Heart left ventricle (tissue), 16 donors: ENCODE results near the gene PTPRN2. TPM values are rescaled to one million over a fixed set of nuclear protein-coding genes. Genes with fewer than 3 reads are reported as not detected.

Experiments
- ATAC-seq, 4 donors: fragments of 200-7000 bp; cut with Tn5 transposase; one replicate each; pipeline ENCODE4 v1.9.1; 2020 to 2022; ENCODE audit warnings: moderate library complexity in 4 of 4, mild to moderate bottlenecking in 3 of 4, moderate number of reproducible peaks in 1 of 4
- DNase-seq, 5 donors: peaks; one replicate each; pipeline ENCODE4 v3.0.0-alpha.2; 2020
- H3K27ac ChIP-seq, 12 donors: fragments of 200-600 bp; sonication (generic) in 4 of 12; one replicate each; pipeline versions ENCODE4 v1.5.0 to v1.8.0; 2016 to 2022; ENCODE audit warnings: mild to moderate bottlenecking in 2 of 12
- H3K27me3 ChIP-seq, 9 donors: fragments of 200-600 bp; sonication (generic) in 2 of 9; one replicate each; pipeline versions ENCODE4 v1.5.1 to v1.8.0; 2016 to 2022; ENCODE audit warnings: mild to moderate bottlenecking in 3 of 9
- H3K36me3 ChIP-seq, 9 donors: fragments of 200-600 bp; sonication (generic) in 2 of 9; one replicate each; pipeline versions ENCODE4 v1.5.0 to v1.8.0; 2018 to 2022; ENCODE audit warnings: mild to moderate bottlenecking in 2 of 9
- H3K4me1 ChIP-seq, 12 donors: fragments of 200-600 bp; sonication (generic) in 4 of 12; one replicate each; pipeline versions ENCODE4 v1.5.0 to v1.8.0; 2016 to 2022; ENCODE audit warnings: mild to moderate bottlenecking in 3 of 12
- H3K4me3 ChIP-seq, 12 donors: fragments of 200-600 bp; sonication (generic) in 4 of 12; one replicate each; pipeline versions ENCODE4 v1.5.0 to v1.8.0; 2017 to 2022; ENCODE audit warnings: mild to moderate bottlenecking in 9 of 12, moderate library complexity in 4 of 12
- H3K9me3 ChIP-seq, 12 donors: fragments of 200-600 bp; sonication (generic) in 4 of 12; one replicate each; pipeline versions ENCODE4 v1.5.0 to v1.8.0; 2016 to 2022; ENCODE audit warnings: mild to moderate bottlenecking in 1 of 12
- POLR2A ChIP-seq, 2 donors: fragments of 450-650 bp; IDR thresholded peaks; one replicate each; pipeline ENCODE4 v1.6.1; 2017; ENCODE audit warnings: antibody characterized with exemption in 2 of 2, mild to moderate bottlenecking in 2 of 2, moderate library complexity in 2 of 2
- WGBS, 4 donors: extraction: QIAGEN DNeasy Blood & Tissue Kit in 2 of 4; methylation state at CpG; one replicate each; pipeline versions ENCODE4 v1.1.5 to v1.1.7; 2013 to 2018; 5-methylcytosine and 5-hydroxymethylcytosine counted together
- intact Hi-C, 10 donors: fragments of 100-400 bp; cut with DNase I; formaldehyde crosslinking; loops; one replicate each; pipeline versions ENCODE4 v1.11.1 to v1.14.2; 2022
- polyA plus RNA-seq, 2 donors: library from polyadenylated mRNA; stranded (reverse); fragments of 200-250 nt; gene quantifications; one replicate each; pipeline ENCODE4 v1.2.3, GENCODE V29; 2013
- total RNA-seq, 9 donors: library from RNA; depleted of rRNA in 2 of 9; stranded (reverse); fragments of >200 nt in 2 of 9; fragmentation: NEBNext Ultra II Directional in 3 of 9; extraction: Animal tissue kit (Norgen Biotek cat#: 25700) in 3 of 9; gene quantifications; one replicate each; pipeline versions ENCODE4 v1.1.0 to v1.2.4, GENCODE V29; 2016 to 2023
- TF ChIP-seq, protein P1 (sequence below), 12 donors: fragments of 200-600 bp; sonication (generic) in 4 of 12; IDR thresholded peaks; one replicate each; pipeline versions ENCODE4 v1.5.0 to v1.8.0; 2018 to 2022; ENCODE audit warnings: antibody characterized with exemption in 12 of 12, mild to moderate bottlenecking in 5 of 12
- donor health status: ischemic (EF 13 %, LVEDD 7.1; RV severe dilation, severe dysfunction).
- donor health status: healthy with polysubstance abuse.
- donor health status: DM: no; HTN: yes; CAD: no.
- donor health status: DM: no; HTN: no; CAD: no.
- donor health status: ischemic (EF 25% LVEDD 6.9; RV normal size, moderate dysfunction).
- donor health status: ischemic (EF 25% LVEDD 5.7; RV mildly dilated, moderate dysfunction).
- donor health status: healthy.
- donor health status: DM: yes; HTN: yes; CAD: no.
- donor health status: ischemic (EF 35%, LVEDD 5.7; RV mildly dilated, moderate dysfunction).
- donor health status: nonischemic (EF 11% LVEDD 7.7; RV severe dilation, severe dysfunction).
- donor health status: DM: yes; HTN: yes; CAD: no.
- donor health status: PGD.
- donor health status: ischemic (EF 29% LVEDD 5.4; RV normal size, mild dysfunction).
- donor health status: nonischemic (EF 23%, LVEDD 6.1; RV moderate dilation, normal function).

The PTPRN2 gene
- total and polyA plus RNA-seq, 11 donors = 0.61 to 2.3 (median 1.3) TPM

- no peak for ATAC-seq
- WGBS, 4 donors = 59 to 75% (median 69%) methylated on average over 12 to 14 of the region's 14 CpGs
- Histone ChIP-seq H3K4me3 (no peak overlapping the region), H3K27ac (no peak overlapping the region), H3K36me3 (no peaks in the 10 kb centered on the region), H3K9me3 (peaks cover 0 to 10% (median 4%) of the 10 kb centered on the region in 12 donors), H3K27me3 (peaks cover 0 to 19% (median 3%) of the 10 kb centered on the region in 9 donors), H3K4me1 (no peaks in the 10 kb centered on the region)
- intact Hi-C loops = no loop called here
- DNase-seq = peak in 1 of 5 donors; percentile 32
- TF ChIP-seq, protein P1, sequence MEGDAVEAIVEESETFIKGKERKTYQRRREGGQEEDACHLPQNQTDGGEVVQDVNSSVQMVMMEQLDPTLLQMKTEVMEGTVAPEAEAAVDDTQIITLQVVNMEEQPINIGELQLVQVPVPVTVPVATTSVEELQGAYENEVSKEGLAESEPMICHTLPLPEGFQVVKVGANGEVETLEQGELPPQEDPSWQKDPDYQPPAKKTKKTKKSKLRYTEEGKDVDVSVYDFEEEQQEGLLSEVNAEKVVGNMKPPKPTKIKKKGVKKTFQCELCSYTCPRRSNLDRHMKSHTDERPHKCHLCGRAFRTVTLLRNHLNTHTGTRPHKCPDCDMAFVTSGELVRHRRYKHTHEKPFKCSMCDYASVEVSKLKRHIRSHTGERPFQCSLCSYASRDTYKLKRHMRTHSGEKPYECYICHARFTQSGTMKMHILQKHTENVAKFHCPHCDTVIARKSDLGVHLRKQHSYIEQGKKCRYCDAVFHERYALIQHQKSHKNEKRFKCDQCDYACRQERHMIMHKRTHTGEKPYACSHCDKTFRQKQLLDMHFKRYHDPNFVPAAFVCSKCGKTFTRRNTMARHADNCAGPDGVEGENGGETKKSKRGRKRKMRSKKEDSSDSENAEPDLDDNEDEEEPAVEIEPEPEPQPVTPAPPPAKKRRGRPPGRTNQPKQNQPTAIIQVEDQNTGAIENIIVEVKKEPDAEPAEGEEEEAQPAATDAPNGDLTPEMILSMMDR (IDR thresholded peaks at IDR 0.05) = no peak
- no peak for TF ChIP-seq POLR2A (IDR thresholded peaks at IDR 0.05)
Measured at GRCh38 chr7:157979636-157980340, 607.8 kb downstream of the PTPRN2 start.

- WGBS, 4 donors = 79 to 88% (median 79%) methylated on average over 12 of the region's 12 CpGs
- H3K27me3 ChIP-seq = peaks cover 0 to 19% (median 3%) of the 10 kb centered on the region in 9 donors
- DNase-seq (peak in 1 of 5 donors; percentile 51), ATAC-seq (no peak)
- TF ChIP-seq POLR2A (IDR thresholded peaks at IDR 0.05) = no peak
- TF ChIP-seq, protein P1 (IDR thresholded peaks at IDR 0.05) = no peak
- H3K4me3 ChIP-seq = no peak overlapping the region
- intact Hi-C loops = no loop called here
- no peaks in the 10 kb centered on the region for H3K4me1 ChIP-seq
- H3K36me3 ChIP-seq = no peaks in the 10 kb centered on the region
- peaks cover 0 to 21% (median 13%) of the 10 kb centered on the region in 12 donors for H3K9me3 ChIP-seq
- no peak overlapping the region for H3K27ac ChIP-seq
Measured at GRCh38 chr7:157978766-157979165, 608.9 kb downstream of the PTPRN2 start.

GRCh38 chr7:157977717-157978496, 609.7 kb downstream of the PTPRN2 start:
- Histone ChIP-seq H3K4me1 (no peaks in the 10 kb centered on the region), H3K27me3 (peaks cover 0 to 19% (median 3%) of the 10 kb centered on the region in 9 donors), H3K36me3 (no peaks in the 10 kb centered on the region), H3K4me3 (no peak overlapping the region), H3K9me3 (peaks cover 0 to 28% (median 18%) of the 10 kb centered on the region in 12 donors), H3K27ac (no peak overlapping the region)
- DNase-seq (peak in 1 of 5 donors; percentile 41), ATAC-seq (no peak)
- intact Hi-C loops = no loop called here
- WGBS, 4 donors = 78 to 84% (median 82%) methylated on average over 20 of the region's 20 CpGs
- TF ChIP-seq POLR2A (IDR thresholded peaks at IDR 0.05) = no peak
- TF ChIP-seq, protein P1 (IDR thresholded peaks at IDR 0.05) = no peak

DNA sequence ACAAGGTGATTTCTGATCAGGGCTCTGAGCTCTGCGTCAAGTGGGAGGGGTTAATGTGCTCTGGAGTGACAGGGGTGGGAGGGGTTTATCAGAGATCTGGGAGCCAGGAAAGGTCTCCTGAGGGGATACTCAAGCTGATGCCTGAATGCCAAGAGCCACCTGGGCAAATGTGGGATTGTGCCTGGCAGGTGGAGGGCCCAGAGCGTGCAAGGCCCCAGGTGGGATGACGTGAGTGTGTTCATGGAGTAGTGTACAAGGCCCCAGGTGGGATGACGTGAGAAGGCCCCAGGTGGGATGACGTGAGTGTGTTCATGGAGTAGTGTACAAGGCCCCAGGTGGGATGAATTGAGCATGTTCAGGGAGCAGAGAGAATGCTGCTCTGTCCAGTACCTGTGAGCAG, 610.3 kb downstream of the PTPRN2 start:
- no peak overlapping the region for H3K27ac ChIP-seq
- no peaks in the 10 kb centered on the region for H3K4me1 ChIP-seq
- no peak for TF ChIP-seq POLR2A (IDR thresholded peaks at IDR 0.05)
- TF ChIP-seq, protein P1 (IDR thresholded peaks at IDR 0.05) = no peak
- no peak overlapping the region for H3K4me3 ChIP-seq
- 89 to 92% (median 91%) methylated on average over 5 of the region's 5 CpGs for WGBS, 4 donors
- H3K27me3 ChIP-seq = peaks cover 0 to 19% (median 3%) of the 10 kb centered on the region in 9 donors
- no peaks in the 10 kb centered on the region for H3K36me3 ChIP-seq
- peaks cover 0 to 29% (median 18%) of the 10 kb centered on the region in 12 donors for H3K9me3 ChIP-seq
- DNase-seq (no peak), ATAC-seq (no peak)
- intact Hi-C loops = no loop called here
